HG02938 (cell line): ENCODE data around the gene MRPS18B.
"Not testable (repeated sequence)": the region's sequence is repeated elsewhere in the genome, so short reads cannot be mapped to it uniquely, and the experiment has no call there.

Experiments
- ATAC-seq: cut with Tn5 transposase; IDR thresholded peaks from one replicate; pipeline ENCODE4 v1.9.1; 2021; ENCODE audit warnings: mild to moderate bottlenecking, moderate library complexity; ENCODE audit not compliant: unreplicated experiment

The MRPS18B gene

DNA sequence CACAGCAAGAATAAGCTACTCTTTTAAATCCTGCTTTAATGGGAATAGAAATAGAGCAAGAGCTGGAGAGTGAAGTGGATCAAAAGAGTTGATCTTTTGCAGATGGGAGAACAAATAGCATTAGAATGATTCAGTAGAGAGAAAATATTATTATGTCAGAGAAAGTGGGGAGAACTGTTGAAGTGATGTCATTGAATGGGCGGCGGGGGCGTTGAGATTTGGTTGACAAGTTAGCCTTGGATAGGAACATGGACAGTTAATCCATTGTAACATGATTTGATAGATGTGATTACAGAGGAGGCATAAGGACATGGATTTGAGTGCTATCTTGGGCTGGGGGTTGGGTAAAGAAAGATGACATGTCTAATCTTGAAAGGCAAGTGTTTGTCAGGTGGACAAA, 18.2 kb downstream of the MRPS18B start:
- no peak for ATAC-seq

DNA sequence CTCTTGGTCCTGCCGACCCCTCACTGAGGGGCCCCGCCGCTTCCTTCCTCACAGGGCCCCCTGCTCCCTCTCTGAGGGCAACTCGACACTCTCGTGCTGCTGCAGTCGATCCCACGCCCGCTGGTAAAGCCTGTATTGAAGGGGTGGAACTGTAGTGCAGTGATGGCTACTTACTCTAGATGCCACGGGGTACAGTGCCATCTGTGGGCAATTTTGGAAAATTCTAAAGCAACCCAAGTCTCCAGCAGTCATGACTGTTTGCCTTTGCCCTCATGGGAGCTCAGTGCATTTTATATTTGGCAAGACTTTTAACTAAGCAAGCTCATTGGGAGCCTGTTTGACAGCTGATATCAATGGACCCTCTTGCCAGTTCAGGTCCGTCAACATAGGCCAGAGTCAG, 22.8 kb downstream of the MRPS18B start:
- no peak for ATAC-seq

DNA sequence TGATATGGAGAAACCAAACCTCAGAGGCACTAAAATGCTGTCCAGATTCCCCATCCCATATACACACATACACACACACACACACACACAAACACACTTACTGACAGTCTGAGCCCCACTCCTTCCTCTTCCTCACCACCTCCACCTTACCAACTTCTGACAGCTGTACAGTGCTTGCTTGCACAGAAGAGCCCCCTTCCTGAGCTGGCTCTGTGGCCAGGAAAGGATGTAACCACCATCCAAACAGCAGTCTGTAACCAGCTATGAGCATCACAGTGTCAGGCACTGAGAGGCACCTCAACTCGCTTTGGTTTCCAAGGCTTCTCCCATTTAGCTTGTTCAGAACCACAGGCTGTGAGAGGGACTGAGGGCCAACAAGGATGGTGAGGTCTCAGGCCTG, 23.4 kb downstream of the MRPS18B start:
- no peak for ATAC-seq

DNA sequence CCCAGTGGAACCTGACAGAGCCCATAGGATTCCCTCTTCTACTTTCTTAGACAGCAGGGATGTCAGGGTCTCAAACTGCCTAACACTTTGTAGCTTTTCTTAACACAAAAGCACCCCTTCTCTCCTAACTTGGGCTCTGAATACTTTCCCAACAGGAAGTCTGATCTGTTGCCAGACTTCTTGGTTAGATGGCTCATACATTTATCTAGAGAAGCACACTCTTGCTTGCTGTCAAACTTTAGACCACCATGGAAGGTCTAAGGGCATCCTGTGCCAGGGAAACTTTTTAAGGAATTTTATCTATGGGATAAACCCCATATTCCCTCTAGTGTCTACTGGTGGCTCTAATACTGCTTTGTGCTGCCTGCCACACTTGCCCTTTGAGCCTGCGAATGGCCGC, 26.0 kb downstream of the MRPS18B start:
- no peak for ATAC-seq

DNA sequence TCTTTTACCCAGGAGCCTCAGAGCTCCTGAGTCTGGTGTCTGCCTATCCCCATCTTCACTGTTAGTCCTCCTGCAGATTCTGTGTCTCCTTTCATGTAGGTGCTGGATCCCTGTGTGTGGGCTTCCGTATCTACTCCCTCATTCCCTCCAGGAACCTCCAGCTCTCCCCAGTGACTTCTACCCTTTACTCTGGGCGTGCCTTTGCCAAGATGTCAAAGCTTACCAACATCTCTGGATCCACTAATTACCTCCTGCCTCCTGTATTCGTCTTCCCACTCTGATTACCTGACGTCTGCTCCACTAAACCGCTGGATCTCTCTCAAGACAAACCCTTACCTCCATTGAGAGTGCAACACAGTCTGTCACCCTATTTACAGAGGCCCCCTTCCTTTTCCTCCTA, 27.1 kb downstream of the MRPS18B start:
- ATAC-seq, result no peak

DNA sequence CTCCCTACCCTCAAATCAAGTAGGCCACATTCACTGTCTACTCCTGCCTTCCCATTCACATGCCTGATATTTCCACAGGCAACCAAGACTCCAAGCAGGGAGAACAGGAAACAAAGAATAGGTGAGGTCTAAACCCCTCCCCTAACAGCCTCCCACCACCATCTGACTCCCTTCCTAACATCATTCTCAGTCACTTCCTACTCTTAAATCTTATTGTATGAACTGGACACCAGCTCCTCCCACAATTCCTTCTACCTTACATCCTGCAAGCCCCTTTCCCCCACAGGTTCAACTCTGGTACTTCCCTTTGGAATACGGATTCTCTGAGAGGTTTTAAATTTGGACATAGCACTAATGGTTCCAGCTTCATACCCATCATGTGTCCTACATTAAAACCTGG, 28.3 kb downstream of the MRPS18B start:
- ATAC-seq, result no peak

DNA sequence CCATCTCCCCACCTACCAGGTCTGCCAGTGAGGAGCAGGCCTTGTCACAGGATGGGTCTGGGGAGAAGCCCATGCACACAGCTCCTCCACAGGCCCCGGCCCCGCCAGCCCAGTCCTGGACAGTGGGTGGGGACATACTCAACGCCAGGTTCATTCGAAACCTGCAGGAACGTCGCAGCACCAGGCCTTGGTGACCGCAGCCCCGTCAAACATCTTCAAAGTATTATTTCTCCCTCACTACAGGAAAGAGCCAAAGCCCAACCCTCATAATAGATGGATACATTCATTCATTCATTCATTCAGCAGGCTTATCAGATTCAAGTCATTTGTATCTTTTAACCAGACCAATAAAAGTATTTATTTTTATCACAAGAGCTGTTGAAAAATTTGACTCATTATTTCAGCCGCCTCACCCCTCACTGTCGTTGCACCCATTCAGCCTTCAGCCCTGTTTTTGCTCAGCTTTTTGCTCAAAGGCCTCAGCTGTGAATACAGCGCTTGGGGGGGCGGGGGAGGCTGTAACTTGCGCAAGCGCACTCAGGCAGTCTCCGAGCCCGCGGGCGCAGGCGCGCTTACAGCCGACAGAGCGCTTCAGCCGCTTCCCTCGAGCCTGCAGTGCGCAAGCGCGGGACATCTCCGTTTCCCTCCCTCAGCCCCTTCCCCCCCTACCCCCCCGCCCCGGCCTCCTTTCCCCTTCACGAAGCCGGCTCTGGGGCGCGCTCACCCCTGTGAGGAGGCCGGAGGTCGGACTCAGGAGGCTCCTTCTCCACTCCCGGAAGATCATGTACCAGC, 29.0 kb downstream of the MRPS18B start, which contains the start of gene C6orf136:
TSS of gene C6orf136 (plus strand) at position 684 of the 792 bp plus-strand sequence. CDS start at position 783, 99 bp downstream.
- ATAC-seq, result peak; percentile 49

DNA sequence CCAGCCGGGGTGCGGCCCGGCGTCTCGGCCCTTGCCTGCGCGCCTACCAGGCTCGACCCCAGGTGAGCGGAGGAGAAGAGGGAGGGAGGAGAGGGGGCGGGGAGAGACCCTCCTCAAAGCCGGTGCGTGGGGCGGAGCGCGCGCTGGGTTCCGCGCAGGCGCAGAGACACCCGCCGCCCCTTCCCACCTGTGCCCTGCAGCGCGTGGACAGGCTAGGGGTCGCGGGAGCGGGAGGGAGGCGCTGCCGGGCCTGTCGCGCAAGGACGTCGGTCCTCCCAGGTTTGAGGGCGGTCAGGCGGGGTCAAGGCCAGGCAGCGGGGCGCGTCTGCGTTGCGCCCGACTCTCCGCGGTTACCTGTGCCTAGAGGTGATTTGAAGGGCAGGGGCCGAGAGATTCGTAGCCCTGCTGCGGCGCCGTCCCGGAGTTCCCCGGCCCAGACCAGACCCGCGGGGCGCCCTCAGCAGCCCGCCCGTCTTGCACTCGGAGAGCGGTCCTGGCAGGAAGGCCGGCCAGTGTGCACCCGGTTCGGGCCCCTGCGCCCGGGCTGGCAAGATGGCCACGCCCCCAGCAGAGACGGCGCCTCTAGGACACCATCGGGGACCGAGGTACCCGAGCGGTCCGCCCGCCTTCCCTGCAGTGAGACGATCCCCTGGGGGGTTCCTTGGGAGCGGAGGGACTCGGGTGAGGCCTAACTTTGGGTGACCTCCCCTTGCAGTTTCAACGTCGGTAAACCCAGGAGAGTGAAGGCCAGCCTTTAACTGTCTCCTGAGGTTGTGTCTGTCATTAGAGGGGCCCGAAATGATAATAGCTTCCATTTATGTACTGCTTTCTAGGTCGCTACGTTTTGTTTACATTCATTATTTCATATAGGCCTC, 29.8 kb downstream of the MRPS18B start:
- ATAC-seq, result peak; percentile 46

DNA sequence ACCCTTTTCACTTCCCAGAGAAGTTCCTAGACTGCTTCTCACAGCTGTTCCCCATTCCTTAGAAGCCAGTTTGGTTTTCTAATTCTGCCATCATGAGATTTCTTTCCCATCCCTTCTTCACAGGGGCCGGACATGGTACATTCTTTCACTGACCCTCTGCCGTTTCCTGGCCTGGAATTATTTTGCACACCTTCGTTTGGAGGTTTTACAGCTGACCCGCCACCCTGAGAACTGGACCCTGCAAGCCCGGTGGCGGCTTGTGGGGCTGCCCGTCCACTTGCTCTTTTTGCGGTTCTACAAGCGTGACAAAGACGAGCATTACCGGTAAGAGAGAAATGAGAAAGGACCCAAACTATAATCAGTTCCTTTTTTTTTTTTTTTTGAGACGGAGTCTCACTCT, 33.5 kb downstream of the MRPS18B start:
- ATAC-seq, result no peak

DNA sequence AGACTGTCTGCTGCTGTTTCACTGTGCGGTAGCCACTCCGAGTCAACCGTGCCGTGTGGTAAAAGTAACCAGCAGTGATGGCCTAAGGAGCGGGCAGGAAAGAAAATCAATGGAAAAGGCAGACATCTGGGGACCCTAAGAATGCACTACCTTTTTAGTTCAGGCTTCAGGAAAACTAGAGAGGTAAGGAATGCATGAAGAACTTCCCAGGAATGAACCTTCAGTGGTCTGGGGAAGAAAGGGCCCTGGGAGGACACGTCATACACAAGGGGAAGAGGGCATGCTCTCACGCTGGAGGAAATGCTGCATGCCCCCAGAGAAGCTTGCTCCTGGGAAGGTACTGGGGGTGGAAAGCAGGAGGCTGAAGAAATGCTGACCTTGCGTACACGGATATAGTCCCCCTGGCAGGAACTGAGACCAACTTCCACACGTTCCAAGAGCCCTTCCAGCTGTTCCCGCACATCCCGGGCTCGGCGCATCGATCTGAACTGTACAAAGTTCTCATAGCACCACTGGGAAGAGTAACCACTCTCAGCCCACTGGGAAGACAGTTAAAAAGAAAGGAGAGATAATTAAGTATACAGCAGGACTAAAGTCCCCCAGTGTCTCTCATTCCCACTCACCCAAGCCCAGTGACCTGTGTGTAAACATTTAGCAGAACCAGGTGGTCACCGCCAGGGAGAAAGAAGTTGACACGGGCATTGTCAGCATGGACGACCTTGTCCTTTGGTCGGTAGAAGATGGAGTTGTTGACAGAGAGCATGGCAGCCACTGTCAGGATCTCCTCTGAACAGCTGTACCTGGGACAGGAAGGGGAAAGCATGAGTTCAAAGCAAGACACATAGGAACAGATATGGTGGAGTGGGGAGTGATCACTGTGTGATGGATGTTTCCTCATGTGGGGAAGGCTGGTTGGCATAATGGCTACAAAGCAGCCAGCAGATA, 37.4 kb downstream of the MRPS18B start:
- no peak for ATAC-seq

DNA sequence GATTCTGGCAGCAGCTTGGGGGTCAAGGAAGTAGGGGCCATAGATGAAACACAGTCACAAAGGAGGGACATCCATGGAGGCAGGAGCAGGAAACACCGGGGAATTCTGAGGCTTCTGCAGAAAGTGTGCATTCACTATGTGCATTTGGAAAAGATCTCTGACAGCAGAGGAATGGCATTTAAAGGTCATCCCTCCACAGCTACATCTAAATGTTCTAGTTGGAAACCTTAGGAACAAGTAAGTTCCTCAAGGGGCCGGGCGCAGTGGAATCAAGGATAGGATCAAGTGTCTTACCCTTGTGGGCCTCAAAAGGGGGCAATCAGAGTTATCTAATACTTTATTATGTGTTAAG, 38.1 kb downstream of the MRPS18B start:
- no peak for ATAC-seq

DNA sequence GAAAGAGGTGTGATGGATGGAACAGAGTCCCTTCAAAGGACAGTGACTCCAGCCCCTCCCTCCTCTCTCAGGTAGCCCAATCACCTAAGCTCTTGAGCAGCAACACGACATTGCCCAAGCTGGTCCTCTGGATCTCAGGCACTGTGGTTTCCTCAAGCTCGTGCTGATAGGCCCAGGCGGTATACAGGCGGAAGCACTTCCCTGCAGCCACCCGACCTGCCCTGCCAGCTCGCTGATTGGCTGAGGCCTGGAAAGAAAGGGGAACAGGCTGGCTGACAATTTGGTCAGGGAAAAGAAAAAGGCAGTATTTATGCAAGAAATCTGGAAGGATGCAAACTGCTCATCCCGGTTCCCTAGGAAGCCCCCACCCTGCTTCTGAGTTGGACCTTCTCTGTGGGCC, 38.9 kb downstream of the MRPS18B start:
- no peak for ATAC-seq

DNA sequence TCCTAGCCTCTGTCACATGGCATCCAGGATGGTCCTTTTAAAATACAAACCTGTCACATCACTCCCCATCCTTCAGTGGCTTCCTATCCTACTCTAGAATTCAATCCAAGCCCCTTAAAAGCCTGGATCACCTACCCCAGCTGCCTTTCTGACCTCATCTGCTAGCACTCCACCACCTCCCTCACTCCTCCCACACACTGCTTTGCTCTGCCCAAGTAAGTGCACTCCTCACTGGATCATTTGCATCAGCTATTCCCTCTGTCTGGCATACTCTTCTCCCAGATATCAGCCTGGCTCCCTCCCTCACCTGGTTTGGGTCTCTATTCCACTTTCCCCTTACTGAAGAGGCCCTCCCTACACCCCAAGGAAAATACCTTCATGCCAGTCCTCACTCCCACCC, 39.8 kb downstream of the MRPS18B start:
- ATAC-seq, result no peak

DNA sequence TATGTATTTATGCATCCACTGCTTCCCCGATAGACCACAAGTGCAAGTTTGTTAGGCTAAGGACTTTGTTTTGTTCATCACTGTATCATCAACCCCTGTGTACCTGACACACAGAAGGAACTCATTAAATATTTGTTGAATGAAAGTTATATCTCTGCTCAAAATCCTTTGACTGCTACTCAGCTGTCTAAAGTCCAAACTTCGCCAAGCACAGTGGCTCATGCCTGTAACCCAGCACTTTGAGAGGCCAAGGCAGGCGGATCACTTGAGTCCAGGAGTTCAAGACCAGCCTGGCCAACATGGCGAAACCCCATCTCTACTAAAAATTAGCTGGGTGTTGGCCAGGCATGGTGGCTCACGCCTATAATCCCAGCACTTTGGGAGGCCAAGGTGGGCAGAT, 40.3 kb downstream of the MRPS18B start:
- not testable (repeated sequence) for ATAC-seq

DNA sequence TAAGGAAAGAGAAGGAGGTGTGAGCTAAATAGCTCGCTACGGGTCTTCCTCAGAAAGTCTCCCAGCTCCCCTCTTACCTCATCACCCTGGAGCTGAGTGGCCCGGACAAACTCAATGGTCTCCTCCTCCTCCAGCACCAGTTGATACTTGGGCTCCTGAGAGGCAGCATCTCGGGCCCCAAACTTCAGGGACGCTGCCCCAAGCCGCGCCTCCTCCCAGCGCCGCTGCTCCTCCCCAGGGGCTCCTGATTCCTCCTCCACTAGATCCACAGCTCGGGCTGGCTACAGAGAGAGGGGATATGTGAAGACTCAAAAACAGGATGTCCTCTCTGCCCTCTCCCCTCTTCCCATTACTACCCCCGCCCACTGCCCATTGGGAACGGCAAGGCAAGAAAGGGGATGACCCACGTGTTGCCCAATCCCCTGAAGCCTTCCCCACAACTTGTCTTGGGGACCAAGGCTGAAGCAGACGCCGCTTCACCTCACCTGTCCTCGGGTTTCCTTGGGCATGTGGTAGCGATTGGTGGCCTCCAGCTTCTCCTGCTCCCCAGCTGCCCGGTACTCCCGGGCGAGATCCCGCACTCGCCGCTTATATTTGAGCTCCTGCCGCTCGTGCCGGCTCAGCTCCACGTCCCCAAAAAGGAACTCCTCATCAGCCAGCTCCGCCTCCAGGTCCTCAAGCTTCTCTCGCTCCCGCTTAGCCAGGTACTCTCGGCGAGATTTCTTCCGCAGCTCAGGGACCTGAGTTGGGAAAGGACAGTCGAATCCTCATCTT, 47.5 kb downstream of the MRPS18B start:
- ATAC-seq, result no peak

DNA sequence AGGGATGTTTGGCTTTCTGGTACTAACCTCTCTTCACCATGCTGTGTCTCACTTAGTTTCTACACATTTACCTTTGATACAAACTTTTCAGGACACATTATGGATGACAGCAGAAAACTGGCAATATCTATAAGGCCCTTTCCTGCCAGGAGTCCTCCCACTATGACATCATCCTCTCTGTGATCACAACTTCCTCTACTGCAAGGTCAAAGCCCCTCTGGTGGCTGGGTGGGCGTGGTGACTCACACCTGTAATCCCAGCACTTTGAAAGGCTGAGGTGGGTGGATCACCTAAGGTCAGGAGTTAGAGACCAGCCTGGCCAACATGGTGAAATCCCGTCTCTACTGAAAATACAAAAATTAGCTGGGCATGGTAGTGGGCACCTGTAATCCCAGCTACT, 48.7 kb downstream of the MRPS18B start:
- ATAC-seq, result not testable (repeated sequence)

DNA sequence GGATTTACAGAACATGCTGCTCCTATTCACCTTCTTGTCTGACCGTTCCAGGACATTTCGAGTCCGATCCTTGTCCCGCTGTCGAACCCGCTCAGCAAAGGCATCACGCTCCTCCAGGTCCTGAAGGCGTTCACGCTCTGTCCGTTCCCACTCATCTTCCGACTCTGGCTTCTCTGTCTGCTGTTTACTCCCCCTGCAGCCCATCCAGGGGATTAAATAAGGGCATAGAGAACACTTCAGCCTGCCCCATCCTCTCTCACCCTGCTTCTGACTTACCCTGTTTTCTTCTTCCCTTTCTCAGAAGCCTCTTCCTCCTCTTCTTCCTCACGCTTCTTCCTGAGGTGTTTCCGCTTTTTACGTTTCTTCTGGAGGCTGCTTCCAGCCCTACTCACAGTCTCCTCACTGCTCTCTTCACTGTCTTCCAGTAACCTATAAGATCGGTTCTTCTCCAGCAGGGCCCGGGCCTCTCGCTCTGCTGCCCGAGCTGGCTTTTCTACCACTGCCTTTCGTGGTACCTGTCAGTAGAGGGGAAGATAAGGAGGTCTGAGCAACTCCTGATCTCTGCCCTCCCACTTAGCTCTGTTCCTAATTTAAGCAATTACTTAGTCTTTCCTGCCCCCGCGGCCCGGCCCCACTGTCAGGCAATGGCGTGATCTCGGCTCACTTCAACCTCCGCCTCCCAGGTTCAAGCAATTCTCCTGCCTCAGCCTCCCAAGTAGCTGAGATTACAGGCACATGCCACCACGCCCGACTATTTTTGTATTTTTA, 53.3 kb downstream of the MRPS18B start:
- ATAC-seq, result no peak

DNA sequence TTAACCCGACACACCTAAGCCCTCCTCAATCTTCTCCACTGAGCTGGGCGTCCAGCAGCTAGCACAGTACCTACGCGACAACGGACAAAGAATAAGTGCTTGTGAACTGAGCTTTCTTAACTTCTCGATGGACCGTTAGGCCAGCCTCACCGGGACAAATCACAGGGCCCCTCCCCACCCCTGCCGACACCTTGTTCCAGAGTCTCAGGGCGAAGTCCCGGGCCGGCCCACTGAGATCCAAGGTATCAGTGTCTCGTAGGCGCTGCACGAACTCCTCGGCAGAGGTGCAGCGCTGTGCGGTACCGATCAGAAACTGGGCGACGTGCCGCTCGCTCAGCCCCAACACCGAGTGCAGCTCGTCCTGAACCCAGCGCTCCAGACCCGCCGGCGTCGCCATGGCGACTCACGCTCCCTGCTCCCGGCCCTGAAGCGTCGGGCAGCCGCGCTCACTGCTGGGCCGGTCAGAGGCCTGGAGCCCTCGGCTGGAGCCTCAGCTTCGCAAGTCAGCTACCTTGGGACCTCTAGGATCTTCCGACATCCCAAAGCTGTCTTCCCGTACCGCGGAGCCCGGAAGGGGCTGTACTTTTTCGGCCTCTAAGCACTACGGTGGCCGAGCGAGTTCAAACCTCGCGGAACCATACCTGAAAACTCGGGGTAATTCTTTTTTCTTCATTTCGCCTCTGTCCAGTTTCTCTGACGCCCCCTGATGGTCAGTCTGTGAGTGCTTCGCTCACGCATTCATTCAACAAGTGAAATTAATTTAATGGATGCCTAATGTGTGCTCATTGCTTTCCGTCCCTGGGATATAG, 55.0 kb downstream of the MRPS18B start, which contains the start of gene DHX16:
TSS of gene DHX16 (minus strand) at position 562 of the 809 bp plus-strand sequence. CDS start at position 397, 165 bp downstream.
- peak; percentile 69 for ATAC-seq
